ENCODE results near the gene STPG1.
A peak's percentile ranks its signal among the peaks of the same experiment; 100 is the strongest.
"Not testable (repeated sequence)": the region's sequence is repeated elsewhere in the genome, so short reads cannot be mapped to it uniquely, and the experiment has no call there.

The STPG1 gene

GRCh38 chr1:24413350-24414163 lies at the start of gene STPG1:
STPG1 (minus strand) TSS chr1:24413782; CDS start chr1:24401388, 12,394 bp downstream.
- DNase-seq (ENCODE audit: low read depth): peak; percentile 42

- not testable (repeated sequence) for DNase-seq (ENCODE audit: low read depth)
Measured at GRCh38 chr1:24462128-24462527, 48.5 kb upstream of the STPG1 start.

GRCh38 chr1:24459551-24460266 lies 46.1 kb upstream of the STPG1 start:
- DNase-seq (ENCODE audit: low read depth): no peak

GRCh38 chr1:24457866-24458265 lies 44.3 kb upstream of the STPG1 start:
- no peak for DNase-seq (ENCODE audit: low read depth)

- no peak for DNase-seq (ENCODE audit: low read depth)
Measured at GRCh38 chr1:24455272-24455671, 41.7 kb upstream of the STPG1 start.

- no peak for DNase-seq (ENCODE audit: low read depth)
Measured at GRCh38 chr1:24454673-24455072, 41.1 kb upstream of the STPG1 start.

GRCh38 chr1:24452922-24453485 lies 39.4 kb upstream of the STPG1 start:
- no peak for DNase-seq (ENCODE audit: low read depth)

- DNase-seq (ENCODE audit: low read depth): no peak
Measured at GRCh38 chr1:24451746-24452145, 38.2 kb upstream of the STPG1 start.

- DNase-seq (ENCODE audit: low read depth): no peak
Measured at GRCh38 chr1:24450857-24451397, 37.3 kb upstream of the STPG1 start.

GRCh38 chr1:24450316-24450715 lies 36.7 kb upstream of the STPG1 start:
- no peak for DNase-seq (ENCODE audit: low read depth)

- not testable (repeated sequence) for DNase-seq (ENCODE audit: low read depth)
Measured at GRCh38 chr1:24446446-24446845, 32.9 kb upstream of the STPG1 start.

GRCh38 chr1:24443241-24443656 lies 29.7 kb upstream of the STPG1 start:
- no peak for DNase-seq (ENCODE audit: low read depth)

GRCh38 chr1:24442764-24443163 lies 29.2 kb upstream of the STPG1 start:
- DNase-seq (ENCODE audit: low read depth): no peak

- DNase-seq (ENCODE audit: low read depth): no peak
Measured at GRCh38 chr1:24441996-24442668, 28.6 kb upstream of the STPG1 start.

GRCh38 chr1:24441480-24441879 lies 27.9 kb upstream of the STPG1 start:
- DNase-seq (ENCODE audit: low read depth): no peak

GRCh38 chr1:24440436-24440835 lies 26.9 kb upstream of the STPG1 start:
- no peak for DNase-seq (ENCODE audit: low read depth)

- no peak for DNase-seq (ENCODE audit: low read depth)
Measured at GRCh38 chr1:24438423-24438901, 24.9 kb upstream of the STPG1 start.

- no peak for DNase-seq (ENCODE audit: low read depth)
Measured at GRCh38 chr1:24437631-24438396, 24.2 kb upstream of the STPG1 start.

GRCh38 chr1:24435782-24436365 lies 22.3 kb upstream of the STPG1 start:
- no peak for DNase-seq (ENCODE audit: low read depth)

- no peak for DNase-seq (ENCODE audit: low read depth)
Measured at GRCh38 chr1:24427545-24427862, 13.9 kb upstream of the STPG1 start.
